ENCODE measurements around the gene TMEM35A.
"Not testable (repeated sequence)": the region's sequence is repeated elsewhere in the genome, so short reads cannot be mapped to it uniquely, and the experiment has no call there.

The TMEM35A gene

DNA sequence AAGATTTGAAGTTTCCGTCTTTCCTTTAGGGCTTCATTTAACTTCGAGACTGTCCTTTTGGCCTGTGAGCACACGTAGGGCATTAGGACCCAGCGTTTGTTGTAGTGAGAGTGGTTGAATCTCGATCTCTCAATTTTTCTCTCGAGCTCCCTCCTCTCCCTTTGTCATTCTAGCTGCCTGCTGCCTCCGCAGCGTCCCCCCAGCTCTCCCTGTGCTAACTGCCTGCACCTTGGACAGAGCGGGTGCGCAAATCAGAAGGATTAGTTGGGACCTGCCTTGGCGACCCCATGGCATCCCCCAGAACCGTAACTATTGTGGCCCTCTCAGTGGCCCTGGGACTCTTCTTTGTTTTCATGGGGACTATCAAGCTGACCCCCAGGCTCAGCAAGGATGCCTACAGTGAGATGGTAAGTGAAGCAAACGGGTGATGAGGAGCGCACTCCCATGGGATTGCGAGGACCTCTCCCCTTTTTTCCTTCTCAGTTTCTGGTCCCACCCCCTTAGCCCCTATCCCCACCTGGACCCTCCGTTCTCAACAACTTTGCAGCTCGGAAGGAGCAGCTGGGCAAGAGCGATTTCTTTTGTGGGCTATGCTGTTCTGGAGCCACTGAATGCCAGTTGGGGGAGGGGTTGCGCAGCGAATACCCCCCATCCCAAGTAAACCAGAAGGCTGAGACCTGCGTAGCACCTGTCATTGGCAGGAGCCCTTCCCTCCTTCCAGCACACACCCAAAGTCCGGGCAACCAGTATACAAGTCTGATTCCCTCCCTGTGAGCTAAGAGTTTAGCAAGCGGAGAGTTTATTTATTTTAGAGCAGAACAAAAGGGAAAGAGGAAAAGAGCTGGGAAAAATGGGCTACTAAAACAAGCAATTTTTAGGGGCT, at the start of gene TMEM35A:
TMEM35A (plus strand) TSS at position 164 of the 883 bp plus-strand sequence; CDS start at position 288, 124 bp downstream.
- no peak within 1 kb of the TSS for H3K27ac ChIP-seq (ENCODE audit: low read depth, low read length)
- H3K36me3 ChIP-seq (ENCODE audit: control insufficient read depth, insufficient read depth, low read length): no peaks in the 10 kb centered on the region
- peak within 1 kb of the TSS; percentile 42 for H3K9ac ChIP-seq (ENCODE audit: low read length)
- peak within 1 kb of the TSS; percentile 80 for H3K4me3 ChIP-seq (ENCODE audit: low read depth, low read length)
- peaks cover 3% of the 10 kb centered on the region; the same call in 1 of the 2 replicates for H3K9me3 ChIP-seq (ENCODE audit: control insufficient read depth, insufficient read depth, low read depth, low read length)
- peaks cover 12% of the 10 kb centered on the region; the same call in 1 of the 2 replicates for H3K4me1 ChIP-seq (ENCODE audit: control insufficient read depth, insufficient read depth, low read length)
- H3K27me3 ChIP-seq (ENCODE audit: control insufficient read depth, insufficient read depth, low read length): peaks cover 21% of the 10 kb centered on the region

DNA sequence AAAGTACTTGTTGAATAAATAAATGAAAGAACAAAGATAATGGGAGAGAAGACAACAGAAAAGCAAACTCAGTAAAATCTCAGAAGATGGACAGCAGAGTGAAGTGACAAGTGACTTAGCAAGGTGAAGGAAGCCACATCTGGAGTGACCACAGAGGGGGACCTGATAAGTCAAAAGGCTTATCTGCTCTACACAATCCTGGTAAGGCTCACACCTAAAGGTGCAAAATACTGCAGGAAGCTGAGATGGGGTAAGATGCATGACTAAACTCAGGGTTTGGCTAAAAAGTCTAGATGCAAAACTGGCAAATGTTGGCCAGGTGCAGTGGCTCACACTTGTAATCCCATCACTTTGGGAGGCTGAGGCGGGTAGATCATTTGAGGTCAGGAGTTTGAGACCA, 49.0 kb upstream of the TMEM35A start:
- Histone ChIP-seq H3K27ac (ENCODE audit: low read depth, low read length) (no peak overlapping the region), H3K27me3 (ENCODE audit: control insufficient read depth, insufficient read depth, low read length) (no peaks in the 10 kb centered on the region), H3K4me1 (ENCODE audit: control insufficient read depth, insufficient read depth, low read length) (no peaks in the 10 kb centered on the region), H3K9me3 (ENCODE audit: control insufficient read depth, insufficient read depth, low read depth, low read length) (no peaks in the 10 kb centered on the region), H3K4me3 (ENCODE audit: low read depth, low read length) (no peak overlapping the region), H3K36me3 (ENCODE audit: control insufficient read depth, insufficient read depth, low read length) (peaks cover 27% of the 10 kb centered on the region), H3K9ac (ENCODE audit: low read length) (peak overlapping the region; percentile 7)

- Histone ChIP-seq H3K9me3 (ENCODE audit: control insufficient read depth, insufficient read depth, low read depth, low read length) (no peaks in the 10 kb centered on the region), H3K27me3 (ENCODE audit: control insufficient read depth, insufficient read depth, low read length) (no peaks in the 10 kb centered on the region), H3K36me3 (ENCODE audit: control insufficient read depth, insufficient read depth, low read length) (peaks cover 33% of the 10 kb centered on the region), H3K27ac (ENCODE audit: low read depth, low read length) (no peak overlapping the region), H3K4me1 (ENCODE audit: control insufficient read depth, insufficient read depth, low read length) (no peaks in the 10 kb centered on the region), H3K9ac (ENCODE audit: low read length) (no peak overlapping the region), H3K4me3 (ENCODE audit: low read depth, low read length) (no peak overlapping the region)
These were observed 41.4 kb upstream of the TMEM35A start for GRCh38 chrX:101037231-101037630.

- H3K27ac ChIP-seq (ENCODE audit: low read depth, low read length): no peak overlapping the region
- H3K4me1 ChIP-seq (ENCODE audit: control insufficient read depth, insufficient read depth, low read length): no peaks in the 10 kb centered on the region
- H3K4me3 ChIP-seq (ENCODE audit: low read depth, low read length): no peak overlapping the region
- no peaks in the 10 kb centered on the region for H3K27me3 ChIP-seq (ENCODE audit: control insufficient read depth, insufficient read depth, low read length)
- H3K36me3 ChIP-seq (ENCODE audit: control insufficient read depth, insufficient read depth, low read length): peaks cover 34% of the 10 kb centered on the region
- H3K9me3 ChIP-seq (ENCODE audit: control insufficient read depth, insufficient read depth, low read depth, low read length): no peaks in the 10 kb centered on the region
- H3K9ac ChIP-seq (ENCODE audit: low read length): no peak overlapping the region
These were observed 38.5 kb upstream of the TMEM35A start for GRCh38 chrX:101040197-101040596.

GRCh38 chrX:101051153-101051548, 27.5 kb upstream of the TMEM35A start:
- no peaks in the 10 kb centered on the region for H3K4me1 ChIP-seq (ENCODE audit: control insufficient read depth, insufficient read depth, low read length)
- peak overlapping the region; percentile 48; the same call in 1 of the 2 replicates for H3K27ac ChIP-seq (ENCODE audit: low read depth, low read length)
- no peaks in the 10 kb centered on the region for H3K9me3 ChIP-seq (ENCODE audit: control insufficient read depth, insufficient read depth, low read depth, low read length)

GRCh38 chrX:101051549-101052302, 27.0 kb upstream of the TMEM35A start, which contains the start of gene TRMT2B:
Gene TRMT2B, minus strand, starts transcription at chrX:101052111. Its CDS starts 9,822 bp downstream, at chrX:101042289.
- H3K9me3 ChIP-seq (ENCODE audit: control insufficient read depth, insufficient read depth, low read depth, low read length): peaks cover under 1% of the 10 kb centered on the region; the same call in 1 of the 2 replicates
- peak within 1 kb of the TSS; percentile 55 for H3K9ac ChIP-seq (ENCODE audit: low read length)
- peak within 1 kb of the TSS; percentile 48; the same call in 1 of the 2 replicates for H3K27ac ChIP-seq (ENCODE audit: low read depth, low read length)
- peak within 1 kb of the TSS; percentile 62 for H3K4me3 ChIP-seq (ENCODE audit: low read depth, low read length)
- H3K27me3 ChIP-seq (ENCODE audit: control insufficient read depth, insufficient read depth, low read length): no peaks in the 10 kb centered on the region
- H3K36me3 ChIP-seq (ENCODE audit: control insufficient read depth, insufficient read depth, low read length): peaks cover 2% of the 10 kb centered on the region; the same call in 1 of the 2 replicates
- no peaks in the 10 kb centered on the region for H3K4me1 ChIP-seq (ENCODE audit: control insufficient read depth, insufficient read depth, low read length)

More at GRCh38 chrX:101051153-101051548, 27.5 kb upstream of the TMEM35A start:
- peak overlapping the region; percentile 62 for H3K4me3 ChIP-seq (ENCODE audit: low read depth, low read length)
- peak overlapping the region; percentile 55 for H3K9ac ChIP-seq (ENCODE audit: low read length)
- H3K36me3 ChIP-seq (ENCODE audit: control insufficient read depth, insufficient read depth, low read length): peaks cover 2% of the 10 kb centered on the region; the same call in 1 of the 2 replicates
- no peaks in the 10 kb centered on the region for H3K27me3 ChIP-seq (ENCODE audit: control insufficient read depth, insufficient read depth, low read length)

DNA sequence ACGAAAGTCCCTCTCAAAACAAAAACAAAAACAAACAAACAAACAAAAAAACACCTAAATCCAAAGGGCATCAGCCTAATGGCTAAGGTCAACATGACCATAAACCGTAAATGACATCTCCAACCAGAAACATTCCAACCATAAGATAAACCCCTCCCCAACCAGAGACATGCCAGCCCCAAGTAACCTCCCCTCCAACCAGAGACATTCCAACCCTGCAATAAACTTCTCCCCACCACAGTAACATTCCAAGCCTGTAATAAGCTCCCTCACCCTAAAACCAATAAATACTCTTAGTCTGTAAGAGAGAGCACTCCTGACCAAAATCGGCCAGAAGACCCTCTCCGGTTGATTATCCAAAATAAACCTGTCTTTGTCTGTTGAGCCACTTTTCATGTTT, 22.1 kb upstream of the TMEM35A start:
- not testable (repeated sequence) for H3K9ac ChIP-seq (ENCODE audit: low read length)

GRCh38 chrX:101057093-101057714, 21.5 kb upstream of the TMEM35A start:
- H3K4me1 ChIP-seq (ENCODE audit: control insufficient read depth, insufficient read depth, low read length): no peaks in the 10 kb centered on the region
- H3K9ac ChIP-seq (ENCODE audit: low read length): no peak overlapping the region
- H3K27ac ChIP-seq (ENCODE audit: low read depth, low read length): no peak overlapping the region
- peaks cover 5% of the 10 kb centered on the region for H3K9me3 ChIP-seq (ENCODE audit: control insufficient read depth, insufficient read depth, low read depth, low read length)
- H3K27me3 ChIP-seq (ENCODE audit: control insufficient read depth, insufficient read depth, low read length): no peaks in the 10 kb centered on the region
- H3K4me3 ChIP-seq (ENCODE audit: low read depth, low read length): no peak overlapping the region
- no peaks in the 10 kb centered on the region for H3K36me3 ChIP-seq (ENCODE audit: control insufficient read depth, insufficient read depth, low read length)

More for the DNA sequence above, 22.1 kb upstream of the TMEM35A start:
- H3K27ac ChIP-seq (ENCODE audit: low read depth, low read length); H3K36me3 ChIP-seq (ENCODE audit: control insufficient read depth, insufficient read depth, low read length); H3K27me3 ChIP-seq (ENCODE audit: control insufficient read depth, insufficient read depth, low read length); H3K4me3 ChIP-seq (ENCODE audit: low read depth, low read length); H3K4me1 ChIP-seq (ENCODE audit: control insufficient read depth, insufficient read depth, low read length); H3K9me3 ChIP-seq (ENCODE audit: control insufficient read depth, insufficient read depth, low read depth, low read length): not testable (repeated sequence)

GRCh38 chrX:101062176-101062575, 16.5 kb upstream of the TMEM35A start:
- H3K27me3 ChIP-seq (ENCODE audit: control insufficient read depth, insufficient read depth, low read length): 0 out of 2 replicates have a peak, but pooled peaks cover 4% of the 10 kb centered on the region
- H3K9me3 ChIP-seq (ENCODE audit: control insufficient read depth, insufficient read depth, low read depth, low read length): peaks cover under 1% of the 10 kb centered on the region; the same call in 1 of the 2 replicates
- H3K4me1 ChIP-seq (ENCODE audit: control insufficient read depth, insufficient read depth, low read length): no peaks in the 10 kb centered on the region
- H3K9ac ChIP-seq (ENCODE audit: low read length): no peak overlapping the region
- no peak overlapping the region for H3K27ac ChIP-seq (ENCODE audit: low read depth, low read length)
- no peak overlapping the region for H3K4me3 ChIP-seq (ENCODE audit: low read depth, low read length)
- no peaks in the 10 kb centered on the region for H3K36me3 ChIP-seq (ENCODE audit: control insufficient read depth, insufficient read depth, low read length)

DNA sequence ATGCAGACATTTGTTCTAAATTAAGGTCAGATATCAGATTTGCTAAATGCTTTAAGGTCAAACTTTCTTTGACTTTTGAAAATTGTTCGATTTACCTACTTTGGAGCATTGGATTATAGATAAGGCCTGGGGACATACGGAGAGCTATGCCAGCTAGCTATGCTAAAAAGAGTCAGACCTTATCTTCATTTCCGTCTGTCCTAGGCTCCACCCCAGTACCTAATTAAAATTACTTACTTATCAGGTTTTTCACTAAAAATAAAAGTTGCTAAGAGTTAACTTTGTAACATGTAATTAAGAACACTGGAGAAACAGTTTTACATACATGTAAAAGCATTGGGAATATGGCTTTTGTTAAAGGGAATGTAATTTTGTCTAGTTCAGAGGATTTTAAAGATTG, 7.1 kb upstream of the TMEM35A start:
- no peaks in the 10 kb centered on the region for H3K4me1 ChIP-seq (ENCODE audit: control insufficient read depth, insufficient read depth, low read length)
- H3K36me3 ChIP-seq (ENCODE audit: control insufficient read depth, insufficient read depth, low read length): no peaks in the 10 kb centered on the region
- H3K27me3 ChIP-seq (ENCODE audit: control insufficient read depth, insufficient read depth, low read length): no peaks in the 10 kb centered on the region; the same call in 1 of the 2 replicates
- peaks cover 3% of the 10 kb centered on the region; the same call in 1 of the 2 replicates for H3K9me3 ChIP-seq (ENCODE audit: control insufficient read depth, insufficient read depth, low read depth, low read length)
- no peak overlapping the region for H3K4me3 ChIP-seq (ENCODE audit: low read depth, low read length)
- H3K9ac ChIP-seq (ENCODE audit: low read length): no peak overlapping the region
- no peak overlapping the region for H3K27ac ChIP-seq (ENCODE audit: low read depth, low read length)

Data from HUES6 (cell line).